HG03571 (cell line): Measurements from ENCODE around the gene MYLIP.

Experiments
- ATAC-seq: cut with Tn5 transposase; IDR thresholded peaks from one replicate; pipeline ENCODE4 v1.9.1; 2021; ENCODE audit not compliant: unreplicated experiment

MYLIP gene

GRCh38 chr6:16128759-16129622 lies at the start of gene MYLIP:
Gene MYLIP, plus strand, starts transcription at chr6:16129086. Its CDS starts 237 bp downstream, at chr6:16129323.
- ATAC-seq: peak; percentile 74

- no peak for ATAC-seq
Measured at GRCh38 chr6:16079354-16079753, 49.5 kb upstream of the MYLIP start.

- ATAC-seq: no peak
Measured at GRCh38 chr6:16080204-16080603, 48.7 kb upstream of the MYLIP start.

DNA sequence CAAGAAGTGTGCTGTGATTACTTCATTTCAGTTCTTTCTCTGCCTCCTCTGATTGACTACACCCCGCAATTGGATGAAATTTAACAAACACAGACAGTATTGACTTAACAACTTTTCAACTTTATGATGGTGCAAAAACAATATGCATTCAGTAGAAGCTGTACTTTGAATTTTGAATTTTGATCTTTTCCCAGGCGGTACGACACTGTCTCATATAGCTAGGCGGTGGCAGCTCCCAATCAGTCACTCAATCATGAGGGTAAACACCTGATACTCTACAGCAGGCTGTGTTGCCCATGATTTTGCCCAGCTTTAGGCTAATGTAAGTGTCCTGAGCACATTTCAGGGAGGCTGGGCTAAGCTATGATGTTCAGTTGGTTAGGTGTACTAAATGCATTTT lies 47.6 kb upstream of the MYLIP start:
- no peak for ATAC-seq

- ATAC-seq: no peak
Measured at GRCh38 chr6:16082361-16082760, 46.5 kb upstream of the MYLIP start.

DNA sequence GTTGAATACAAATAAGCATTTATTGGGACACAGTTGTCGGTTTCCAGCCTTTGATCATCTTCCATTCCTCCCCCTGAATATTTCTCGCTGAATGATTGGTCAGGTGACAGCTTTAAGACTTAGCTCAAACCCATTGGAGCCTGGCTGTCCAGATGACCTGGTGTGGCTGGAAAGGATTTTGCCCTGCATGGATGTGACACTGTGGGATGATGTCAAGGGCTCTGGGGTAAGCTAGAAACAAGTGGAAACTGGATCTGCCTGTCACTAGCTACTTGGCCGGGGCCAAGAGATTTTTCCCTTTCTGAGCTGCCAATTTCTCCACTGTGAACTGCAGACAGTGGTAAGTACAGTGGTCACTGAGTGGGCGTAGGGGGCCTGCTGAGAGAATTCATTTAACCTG lies 41.9 kb upstream of the MYLIP start:
- no peak for ATAC-seq

GRCh38 chr6:16087386-16087785 lies 41.5 kb upstream of the MYLIP start:
- ATAC-seq: no peak

GRCh38 chr6:16088409-16088808 lies 40.5 kb upstream of the MYLIP start:
- ATAC-seq: no peak

GRCh38 chr6:16089232-16090062 lies 39.4 kb upstream of the MYLIP start:
- ATAC-seq: no peak

GRCh38 chr6:16090452-16090851 lies 38.4 kb upstream of the MYLIP start:
- ATAC-seq: no peak

DNA sequence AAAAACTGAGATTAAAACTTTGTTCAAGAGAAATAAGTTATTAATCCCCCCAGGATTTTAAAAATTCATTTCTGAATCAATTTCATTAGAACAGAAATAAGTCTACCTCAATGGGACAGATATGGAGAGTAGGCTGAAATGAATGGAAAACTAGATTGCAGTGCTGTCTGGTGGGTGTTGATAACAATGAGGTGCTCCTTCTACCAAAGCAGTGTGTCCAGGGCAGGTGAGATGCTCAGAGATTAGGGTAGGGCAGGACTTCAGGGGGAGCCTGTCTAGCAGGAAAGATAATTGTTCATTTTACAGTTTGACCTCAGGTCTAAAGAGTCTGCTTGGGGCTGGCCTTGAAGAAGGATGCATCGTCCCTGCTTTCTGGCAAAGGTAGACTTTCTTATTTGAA lies 38.0 kb upstream of the MYLIP start:
- no peak for ATAC-seq

DNA sequence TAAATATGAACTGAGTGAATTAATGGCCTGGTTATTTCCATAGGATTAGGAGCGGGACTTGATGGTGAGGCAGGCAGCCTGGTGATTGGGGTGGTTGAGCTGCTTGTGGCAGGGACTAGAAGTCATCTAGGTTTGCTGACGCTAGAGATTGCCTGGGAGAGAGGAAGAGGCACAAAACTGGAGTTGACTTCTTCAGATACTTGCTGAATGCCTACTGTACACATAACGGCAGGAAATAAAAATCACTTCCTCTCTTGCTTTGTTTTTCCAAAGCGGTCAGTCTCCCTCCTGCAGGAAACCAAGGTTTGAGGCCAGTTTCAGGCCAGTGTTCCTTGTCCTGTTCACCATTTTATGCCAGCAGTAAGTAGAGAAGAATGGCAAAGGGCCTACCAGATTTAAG lies 36.7 kb upstream of the MYLIP start:
- no peak for ATAC-seq

DNA sequence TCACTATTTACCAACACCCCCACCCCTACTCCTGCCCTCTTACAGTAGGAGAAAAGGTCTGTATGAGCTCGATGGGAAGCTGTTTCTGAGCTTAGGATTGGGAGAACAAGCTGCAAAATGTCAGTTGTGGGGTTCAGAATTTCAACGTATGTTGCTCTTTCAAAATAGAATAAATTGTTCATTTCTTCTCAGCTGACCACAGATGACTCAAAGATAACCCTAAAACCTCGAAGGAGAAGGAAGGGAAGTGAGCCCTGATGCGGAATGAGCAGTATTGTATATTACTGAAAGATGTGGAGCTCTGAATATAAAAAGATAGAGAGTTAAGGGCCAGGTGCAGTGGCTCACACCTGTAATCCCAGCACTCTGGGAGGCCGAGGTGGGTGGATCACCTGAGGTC lies 35.9 kb upstream of the MYLIP start:
- no peak for ATAC-seq

GRCh38 chr6:16095180-16095579 lies 33.7 kb upstream of the MYLIP start:
- no peak for ATAC-seq

- no peak for ATAC-seq
Measured at GRCh38 chr6:16097382-16098171, 31.3 kb upstream of the MYLIP start.

DNA sequence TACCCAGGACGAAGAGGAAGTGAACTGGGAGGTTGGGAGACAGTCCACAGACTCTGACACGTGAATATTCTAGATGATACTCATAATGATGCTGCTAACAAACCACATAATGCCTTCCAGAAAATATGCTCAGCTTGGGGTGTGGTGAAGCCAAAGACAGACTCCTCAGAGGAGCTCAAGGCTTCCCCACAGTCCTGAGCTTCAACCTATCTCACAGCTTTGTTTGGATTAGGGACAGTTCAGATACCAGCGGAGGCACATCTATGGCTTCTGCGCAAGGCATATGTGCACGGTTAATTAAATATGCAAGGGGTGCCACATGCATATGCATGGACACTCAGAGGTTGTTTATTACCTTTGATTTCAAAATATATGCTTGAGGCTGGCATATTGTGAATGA lies 30.7 kb upstream of the MYLIP start:
- ATAC-seq: no peak

DNA sequence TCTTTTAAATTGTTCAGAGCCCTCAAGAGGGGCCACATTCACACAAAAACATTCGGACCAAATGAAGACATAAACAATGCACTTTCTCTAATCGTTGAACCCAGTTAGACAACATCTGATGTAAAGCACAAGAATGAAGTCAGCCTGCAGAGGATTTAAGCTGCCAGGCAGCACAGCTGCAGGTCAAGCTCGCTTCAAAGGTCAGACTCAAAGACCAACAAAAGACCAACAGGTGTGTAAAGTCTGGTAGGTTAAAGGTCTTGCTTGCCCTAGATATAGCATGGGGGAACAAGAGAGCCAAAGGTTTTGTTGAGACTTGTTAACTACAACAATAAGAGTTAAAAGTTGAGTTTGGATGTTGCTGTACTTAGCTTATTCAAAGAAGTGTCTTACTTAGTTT lies 26.7 kb upstream of the MYLIP start:
- ATAC-seq: no peak

GRCh38 chr6:16103722-16104121 lies 25.2 kb upstream of the MYLIP start:
- ATAC-seq: no peak

- no peak for ATAC-seq
Measured at GRCh38 chr6:16104624-16105433, 24.1 kb upstream of the MYLIP start.

- no peak for ATAC-seq
Measured at GRCh38 chr6:16105854-16106253, 23.0 kb upstream of the MYLIP start.
